Panc1 (cell line): ENCODE results near the gene PHF5A. TPM values are rescaled to one million over a fixed set of nuclear protein-coding genes. Genes with fewer than 3 reads are reported as not detected.
"Not testable (repeated sequence)": the region's sequence is repeated elsewhere in the genome, so short reads cannot be mapped to it uniquely, and the experiment has no call there.

Experiments used
- ATAC-seq: fragments of 200-7000 bp; cut with Tn5 transposase; 2 replicates; pipeline ENCODE4 v1.9.1; 2020; ENCODE audit warnings: mild to moderate bottlenecking, moderate library complexity
- BruUV-seq: library from RNA; stranded (reverse); fragments of 400-500 nt; replicated peaks from 2 replicates; lab custom pipeline; 2021; lab: Mats Ljungman, UMichigan
- CTCF ChIA-PET: fragments of 300-600 bp; sonication (Branson Sonifier 250); formaldehyde crosslinking; loops from one replicate; lab custom pipeline; 2022; ENCODE audit warnings: antibody characterized with exemption; lab: Charles Lee
- POLR2A ChIA-PET: fragments of 300-600 bp; sonication (Branson Sonifier 250); formaldehyde crosslinking; loops from one replicate; lab custom pipeline; 2022; ENCODE audit warnings: antibody characterized with exemption; lab: Charles Lee
- DNase-seq: peaks from one replicate; pipeline ENCODE4 v3.0.0-alpha.2; 2010; ENCODE audit warnings: low read depth, low spot score
- H3K27ac ChIP-seq: 2 replicates; pipeline ENCODE4 v1.5.1; 2011; ENCODE audit warnings: mild to moderate bottlenecking, low read length, inconsistent platforms
- H3K27me3 ChIP-seq: fragments of 200-500 bp; sonication (Bioruptor generic); 2 replicates; pipeline ENCODE4 v1.6.0; 2014; ENCODE audit warnings: low read length, inconsistent platforms; ENCODE audit not compliant: control insufficient read depth, insufficient read depth
- H3K36me3 ChIP-seq: fragments of 200-500 bp; sonication (Bioruptor generic); 2 replicates; pipeline ENCODE4 v1.5.1; 2014; ENCODE audit warnings: inconsistent platforms, mild to moderate bottlenecking, low read length, moderate library complexity; ENCODE audit not compliant: control insufficient read depth, insufficient read depth
- H3K4me1 ChIP-seq: 2 replicates; pipeline ENCODE4 v1.5.1; 2011; ENCODE audit warnings: inconsistent platforms, mild to moderate bottlenecking, low read length, moderate library complexity; ENCODE audit not compliant: control insufficient read depth, insufficient read depth
- H3K4me3 ChIP-seq, 2 experiments: 2 replicates each; pipeline ENCODE4 v1.5.1; 2011 to 2012; ENCODE audit warnings: low read depth in 2 of 2, low read length in 2 of 2, mild to moderate bottlenecking in 2 of 2, inconsistent platforms in 1 of 2, moderate library complexity in 1 of 2
- H3K9me3 ChIP-seq: fragments of 200-500 bp; sonication (Bioruptor generic); 2 replicates; pipeline ENCODE4 v1.5.1; 2014; ENCODE audit warnings: low read depth, mild to moderate bottlenecking, inconsistent platforms, low read length, moderate library complexity; ENCODE audit not compliant: control insufficient read depth, insufficient read depth
- POLR2AphosphoS5 ChIP-seq: IDR thresholded peaks from 2 replicates; pipeline ENCODE4 v1.6.1; 2012; ENCODE audit warnings: mild to moderate bottlenecking, low read depth, low read length, moderate library complexity
- REST ChIP-seq, 2 experiments: IDR thresholded peaks; 2 replicates each; pipeline ENCODE4 v1.6.1; 2011 to 2012; ENCODE audit warnings: low read depth in 2 of 2, control low read depth in 1 of 2, low read length in 1 of 2, mild to moderate bottlenecking in 1 of 2, moderate library complexity in 1 of 2; ENCODE audit not compliant: insufficient read depth in 1 of 2
- in situ Hi-C: cut with HindIII; loops from 2 replicates; pipeline ENCODE4 v1.10.0; 2016; ENCODE audit warnings: low sequenced_read_pairs, low pct_unique_long_range_greater_than_20kb
- intact Hi-C: fragments of 100-400 bp; cut with micrococcal nuclease; formaldehyde crosslinking; loops from one replicate; pipeline ENCODE4 v1.10.0; 2022; ENCODE audit not compliant: unreplicated experiment
- total RNA-seq: library from RNA; stranded (reverse); gene quantifications from one replicate; pipeline ENCODE4 v1.2.1, GENCODE V29; 2021; ENCODE audit not compliant: unreplicated experiment

Gene PHF5A
- total RNA-seq, 1 experiment from 2014 or later: 34.9 TPM

- ChIA-PET CTCF (no interaction called here), POLR2A (interaction anchor here (0.6 to 0.7 kb wide), 2 partner anchors 41 to 165 kb away, joined by 4 to 6 read pairs; no protein-coding TSS in a partner anchor)
- intact Hi-C loops (no loop called here), in situ Hi-C loops (no loop called here)
- Histone ChIP-seq H3K4me3 (no peak overlapping the region), H3K36me3 (peaks cover 2% of the 10 kb centered on the region), H3K27ac (no peak overlapping the region), H3K27me3 (no peaks in the 10 kb centered on the region), H3K9me3 (no peaks in the 10 kb centered on the region), H3K4me1 (peaks cover 6% of the 10 kb centered on the region; the same call in 1 of the 2 replicates)
- ATAC-seq (no peak), DNase-seq (no peak)
- no TSS peak for BruUV-seq
- no peak for TF ChIP-seq POLR2AphosphoS5
These were observed 26.2 kb downstream of the PHF5A start for GRCh38 chr22:41442240-41442792.

- H3K4me3 ChIP-seq, H3K36me3 ChIP-seq, H3K27ac ChIP-seq, in situ Hi-C loops, POLR2A ChIA-PET, H3K27me3 ChIP-seq, DNase-seq, H3K9me3 ChIP-seq, ATAC-seq, intact Hi-C loops, BruUV-seq, H3K4me1 ChIP-seq: not testable (repeated sequence)
- CTCF ChIA-PET: interaction anchor here (0.6 kb wide), 1 partner anchor 44 kb away, joined by 4 read pairs; no protein-coding TSS in a partner anchor
These were observed 28.0 kb downstream of the PHF5A start for GRCh38 chr22:41440511-41440910.

GRCh38 chr22:41437198-41437597 lies 31.3 kb downstream of the PHF5A start:
- DNase-seq: no peak
- intact Hi-C loops (no loop called here), in situ Hi-C loops (no loop called here)
- Histone ChIP-seq H3K9me3 (no peaks in the 10 kb centered on the region), H3K36me3 (peaks cover 4% of the 10 kb centered on the region), H3K4me3 (no peak overlapping the region), H3K27me3 (no peaks in the 10 kb centered on the region), H3K4me1 (peaks cover 1% of the 10 kb centered on the region; the same call in 1 of the 2 replicates), H3K27ac (no peak overlapping the region)
- BruUV-seq: no TSS peak
- CTCF ChIA-PET: no interaction called here
- POLR2A ChIA-PET: no interaction called here
- TF ChIP-seq REST (IDR thresholded peaks at IDR 0.05; ENCODE audit: insufficient read depth in 1 of 2, low read depth in 2 of 2, low read length in 1 of 2): no peak
- no peak for ATAC-seq
